GM10248 (cell line): Measurements from ENCODE around the gene PKD2L2.

ENCODE experiments used
- CTCF ChIA-PET: fragments of 300-600 bp; sonication (Branson Sonifier 250); formaldehyde crosslinking; extraction: SDS; loops from one replicate; lab custom pipeline; 2021; ENCODE audit warnings: antibody characterized with exemption; lab: Yijun Ruan, JAX
- POLR2A ChIA-PET: fragments of 350-650 bp; sonication (Branson Sonifier 250); formaldehyde crosslinking; extraction: SDS; loops from one replicate; lab custom pipeline; 2020; ENCODE audit warnings: antibody characterized with exemption; lab: Yijun Ruan, JAX
- DNase-seq: peaks from one replicate; pipeline ENCODE4 v3.0.0; 2012; ENCODE audit errors: extremely low spot score
- CTCF ChIP-seq: IDR thresholded peaks from 2 replicates; pipeline ENCODE4 v1.5.1; 2012; ENCODE audit warnings: mild to moderate bottlenecking, low read depth; ENCODE audit errors: extremely low read depth, missing control alignments, control extremely low read depth

PKD2L2 gene

GRCh38 chr5:137887831-137888230, 1.4 kb upstream of the PKD2L2 start:
- DNase-seq = no peak
- ChIA-PET CTCF (interaction anchor here (1.9 to 2.5 kb wide), 3 partner anchors 8 to 18 kb away, joined by 5 to 9 read pairs (median 6); no protein-coding TSS in a partner anchor), POLR2A (interaction anchor here (0.6 kb wide), 1 partner anchor 1638 kb away, joined by 3 read pairs; no protein-coding TSS in a partner anchor)
- no peak for TF ChIP-seq CTCF

- CTCF ChIA-PET = interaction anchor here (1.2 to 3.9 kb wide), 13 partner anchors 8 to 137 kb away, joined by 3 to 21 read pairs (median 6); no protein-coding TSS in a partner anchor
- POLR2A ChIA-PET = no interaction called here
- DNase-seq = no peak
- TF ChIP-seq CTCF = no peak
These were observed 793 bp upstream of the PKD2L2 start for GRCh38 chr5:137888466-137888862.

GRCh38 chr5:137890845-137891244, 1.6 kb downstream of the PKD2L2 start:
- DNase-seq = no peak
- ChIA-PET CTCF (interaction anchor here (0.9 to 3.9 kb wide), 8 partner anchors 9 to 140 kb away, joined by 3 to 21 read pairs (median 4); no protein-coding TSS in a partner anchor), POLR2A (no interaction called here)
- no peak for TF ChIP-seq CTCF

GRCh38 chr5:137891849-137892248, 2.6 kb downstream of the PKD2L2 start:
- no peak for DNase-seq
- no peak for TF ChIP-seq CTCF
- ChIA-PET CTCF (interaction anchor here (1.4 to 3.9 kb wide), 2 partner anchors 9 to 17 kb away, joined by 4 to 21 read pairs; no protein-coding TSS in a partner anchor), POLR2A (no interaction called here)

- ChIA-PET POLR2A (no interaction called here), CTCF (no interaction called here)
These were observed 5.3 kb downstream of the PKD2L2 start for GRCh38 chr5:137894586-137894985.

GRCh38 chr5:137896560-137896959, 7.3 kb downstream of the PKD2L2 start:
- DNase-seq = no peak
- CTCF ChIA-PET = interaction anchor here (1.8 to 2.0 kb wide), 2 partner anchors 9 to 12 kb away, joined by 4 to 9 read pairs; no protein-coding TSS in a partner anchor
- POLR2A ChIA-PET = no interaction called here
- TF ChIP-seq CTCF = no peak

More at GRCh38 chr5:137894586-137894985, 5.3 kb downstream of the PKD2L2 start:
- no peak for TF ChIP-seq CTCF
- no peak for DNase-seq

- POLR2A ChIA-PET = no interaction called here
- CTCF ChIA-PET = no interaction called here
- TF ChIP-seq CTCF = no peak
- no peak for DNase-seq
These were observed 10.2 kb downstream of the PKD2L2 start for GRCh38 chr5:137899493-137899892.
